A673 (cell line): ENCODE results near the gene OR56A3. TPM values are rescaled to one million over a fixed set of nuclear protein-coding genes. Genes with fewer than 3 reads are reported as not detected.

Source experiments
- BruUV-seq: library from RNA; stranded (reverse); fragments of 400-500 nt; replicated peaks from 2 replicates; lab custom pipeline; 2021; lab: Mats Ljungman, UMichigan
- CTCF ChIA-PET: fragments of 300-600 bp; sonication (Branson Sonifier 250); formaldehyde crosslinking; loops from one replicate; lab custom pipeline; 2022; ENCODE audit warnings: antibody characterized with exemption; lab: Charles Lee
- POLR2A ChIA-PET: fragments of 300-600 bp; sonication (Branson Sonifier 250); formaldehyde crosslinking; loops from one replicate; lab custom pipeline; 2022; ENCODE audit warnings: antibody characterized with exemption; ENCODE audit not compliant: low non-redundant PET; lab: Charles Lee
- DNase-seq: peaks from one replicate; pipeline ENCODE4 v3.0.0-alpha.2; 2015; ENCODE audit warnings: low spot score
- H3K27ac ChIP-seq: fragments of 200-600 bp; sonication (generic); 2 replicates; pipeline ENCODE4 v1.5.1; 2016; ENCODE audit warnings: mixed run types, low read depth, mild to moderate bottlenecking, mixed read lengths, antibody characterized with exemption, low read length; ENCODE audit not compliant: poor library complexity, severe bottlenecking
- H3K27me3 ChIP-seq: fragments of 200-600 bp; sonication (generic); replicated peaks from 2 replicates; pipeline ENCODE4 v1.6.1; 2017; ENCODE audit warnings: mixed run types, low read depth, mild to moderate bottlenecking, mixed read lengths, antibody characterized with exemption, low read length; ENCODE audit not compliant: insufficient read depth, poor library complexity
- H3K36me3 ChIP-seq: fragments of 200-600 bp; sonication (generic); 2 replicates; pipeline ENCODE4 v1.6.1; 2016; ENCODE audit warnings: mixed run types, mild to moderate bottlenecking, mixed read lengths, antibody characterized with exemption, low read length; ENCODE audit not compliant: insufficient read depth, poor library complexity, severe bottlenecking
- H3K4me1 ChIP-seq: fragments of 200-600 bp; sonication (generic); 2 replicates; pipeline ENCODE4 v1.6.1; 2017; ENCODE audit warnings: mixed run types, mild to moderate bottlenecking, mixed read lengths, antibody characterized with exemption, low read length; ENCODE audit not compliant: insufficient read depth, poor library complexity, severe bottlenecking
- H3K4me3 ChIP-seq: fragments of 200-600 bp; sonication (generic); 2 replicates; pipeline ENCODE4 v1.5.1; 2016; ENCODE audit warnings: low read depth, mixed run types, mild to moderate bottlenecking, mixed read lengths, low read length; ENCODE audit not compliant: poor library complexity, severe bottlenecking
- H3K9me3 ChIP-seq: fragments of 200-600 bp; sonication (generic); 2 replicates; pipeline ENCODE4 v1.6.1; 2016; ENCODE audit warnings: mixed run types, low read depth, mild to moderate bottlenecking, mixed read lengths, antibody characterized with exemption, low read length; ENCODE audit not compliant: poor library complexity, severe bottlenecking
- EZH2 ChIP-seq: fragments of 200-600 bp; sonication (generic); IDR thresholded peaks from 2 replicates; pipeline ENCODE4 v1.6.1; 2017; ENCODE audit warnings: borderline replicate concordance, low read depth, mild to moderate bottlenecking, mixed read lengths, antibody characterized with exemption, low read length; ENCODE audit not compliant: poor library complexity, severe bottlenecking
- intact Hi-C: fragments of 100-400 bp; cut with micrococcal nuclease; formaldehyde crosslinking; loops from one replicate; pipeline ENCODE4 v1.10.0; 2022; ENCODE audit not compliant: unreplicated experiment
- total RNA-seq: library from RNA; stranded (reverse); gene quantifications from 2 replicates; pipeline ENCODE4 v1.2.3, GENCODE V29; 2021

OR56A3 gene
- total RNA-seq, 1 experiment from 2014 or later = not detected

- CTCF ChIA-PET = no interaction called here
- POLR2A ChIA-PET = no interaction called here
- TF ChIP-seq EZH2 = no peak
- Histone ChIP-seq H3K27me3 (no peaks in the 10 kb centered on the region), H3K27ac (no peak overlapping the region), H3K4me3 (no peak overlapping the region), H3K36me3 (no peaks in the 10 kb centered on the region), H3K4me1 (no peaks in the 10 kb centered on the region), H3K9me3 (no peaks in the 10 kb centered on the region)
- no peak for DNase-seq
- intact Hi-C loops = loop anchor here (10.0 kb wide), 1 partner anchor 360 kb away; no protein-coding TSS in a partner anchor
- no TSS peak for BruUV-seq
Measured at GRCh38 chr11:5994791-5995190, 52.7 kb downstream of the OR56A3 start.

Other genes starting within 250 kb of the OR56A3 start
- gene OR56B1, start 205.8 kb upstream of the OR56A3 start, total RNA-seq = not detected in 2 replicates
- gene OR52N4, start 188.0 kb upstream of the OR56A3 start, total RNA-seq = not detected in 2 replicates
- not detected in 2 replicates for gene OR52N5, start 158.9 kb upstream of the OR56A3 start, total RNA-seq
- gene OR52N1, start 151.0 kb upstream of the OR56A3 start, total RNA-seq = not detected in 2 replicates
- gene OR52N2, start 133.3 kb upstream of the OR56A3 start, total RNA-seq = not detected in 2 replicates
- gene OR52E6, start 100.4 kb upstream of the OR56A3 start, total RNA-seq = not detected in 2 replicates
- not detected in 2 replicates for gene OR52E8, start 84.6 kb upstream of the OR56A3 start, total RNA-seq
- gene OR52E4, start 61.6 kb upstream of the OR56A3 start, total RNA-seq = not detected in 2 replicates
- not detected in 2 replicates for gene OR52E5, start 49.0 kb upstream of the OR56A3 start, total RNA-seq
- gene OR56A5, start 26.2 kb downstream of the OR56A3 start, total RNA-seq = not detected in 2 replicates
- not detected in 2 replicates for gene OR52L1, start 44.7 kb downstream of the OR56A3 start, total RNA-seq
- not detected in 2 replicates for gene OR56A4, start 64.7 kb downstream of the OR56A3 start, total RNA-seq
- gene OR56A1, start 88.5 kb downstream of the OR56A3 start, total RNA-seq = 0.04 TPM in 1 of 2 replicates, not detected in the other
- not detected in 2 replicates for gene OR56B4, start 165.4 kb downstream of the OR56A3 start, total RNA-seq
- not detected in 2 replicates for gene OR52B2, start 228.1 kb downstream of the OR56A3 start, total RNA-seq